CD14-positive monocyte (primary cell): Measurements from ENCODE around the gene ZC3H7A. TPM values are rescaled to one million over a fixed set of nuclear protein-coding genes. Genes with fewer than 3 reads are reported as not detected.

ENCODE experiments used
- DNase-seq, 3 donors: peaks; one replicate each; pipeline ENCODE4 v3.0.0-alpha.2; 2011 to 2022
- H2AFZ ChIP-seq: 2 replicates; pipeline ENCODE4 v1.6.0; 2012; ENCODE audit warnings: mild to moderate bottlenecking, low read depth, low read length, inconsistent platforms; ENCODE audit not compliant: insufficient read depth, poor library complexity, severe bottlenecking
- H3K27ac ChIP-seq, 2 donors: 1 replicate in 1 of 2; 2 replicates in 1 of 2; pipeline ENCODE4 v1.5.1; 2012 to 2013; ENCODE audit warnings: low read length in 2 of 2, control low read depth in 1 of 2, inconsistent platforms in 1 of 2, low read depth in 1 of 2, mild to moderate bottlenecking in 1 of 2
- H3K27me3 ChIP-seq, 2 donors: one replicate each; pipeline versions ENCODE4 v1.6.0 to v1.6.1; 2011 to 2013; ENCODE audit warnings: low read length in 2 of 2; ENCODE audit not compliant: control insufficient read depth in 2 of 2, insufficient read depth in 2 of 2
- H3K36me3 ChIP-seq, 2 donors: replicated peaks in 1 of 2; 1 replicate in 1 of 2; 2 replicates in 1 of 2; pipeline versions ENCODE4 v1.5.1 to v1.6.1; 2012 to 2013; ENCODE audit warnings: low read length in 2 of 2, control low read depth in 1 of 2, inconsistent platforms in 1 of 2, mild to moderate bottlenecking in 1 of 2; ENCODE audit not compliant: insufficient read depth in 2 of 2, control insufficient read depth in 1 of 2
- H3K4me1 ChIP-seq, 2 donors: 1 replicate in 1 of 2; 2 replicates in 1 of 2; pipeline versions ENCODE4 v1.5.1 to v1.6.1; 2012 to 2013; ENCODE audit warnings: low read length in 2 of 2, control low read depth in 1 of 2, inconsistent platforms in 1 of 2, mild to moderate bottlenecking in 1 of 2, moderate library complexity in 1 of 2; ENCODE audit not compliant: insufficient read depth in 2 of 2, control insufficient read depth in 1 of 2
- H3K4me2 ChIP-seq: replicated peaks from 2 replicates; pipeline ENCODE3; 2012; ENCODE audit warnings: low read length, moderate library complexity, mild to moderate bottlenecking; ENCODE audit not compliant: poor library complexity, severe bottlenecking; ENCODE audit errors: extremely low read depth
- H3K4me3 ChIP-seq, 3 experiments: fragments of 200-600 bp in 1 of 3; sonication (generic) in 1 of 3; replicated peaks in 1 of 3; 1 replicate in 2 of 3; 2 replicates in 1 of 3; pipeline ENCODE4 v1.5.1; 2011 to 2013; ENCODE audit warnings: low read length in 3 of 3, mild to moderate bottlenecking in 3 of 3, control low read depth in 2 of 3, low read depth in 2 of 3, inconsistent platforms in 1 of 3, moderate library complexity in 1 of 3
- H3K79me2 ChIP-seq: 2 replicates; pipeline ENCODE4 v1.6.0; 2012; ENCODE audit warnings: mild to moderate bottlenecking, control low read depth, inconsistent platforms, low read length, moderate library complexity; ENCODE audit not compliant: insufficient read depth
- H3K9ac ChIP-seq: 2 replicates; pipeline ENCODE4 v1.6.0; 2017; ENCODE audit warnings: low read length, mild to moderate bottlenecking; ENCODE audit not compliant: insufficient read depth, poor library complexity, severe bottlenecking
- H3K9me3 ChIP-seq, 2 donors: replicated peaks in 1 of 2; 1 replicate in 1 of 2; 2 replicates in 1 of 2; pipeline versions ENCODE4 v1.5.1 to v1.6.1; 2012 to 2013; ENCODE audit warnings: low read length in 2 of 2, control low read depth in 1 of 2; ENCODE audit not compliant: control insufficient read depth in 1 of 2, insufficient read depth in 1 of 2
- H4K20me1 ChIP-seq: 2 replicates; pipeline ENCODE4 v1.6.0; 2012; ENCODE audit warnings: mild to moderate bottlenecking, low read length, control low read depth, moderate library complexity; ENCODE audit not compliant: insufficient read depth
- H3K27ac Mint-ChIP-seq, 7 donors: one replicate each; pipeline ENCODE4 v1.8.0; 2020; ENCODE audit warnings: mild to moderate bottlenecking in 7 of 7, mixed read lengths in 7 of 7, moderate library complexity in 6 of 7, inconsistent platforms in 2 of 7
- H3K27me3 Mint-ChIP-seq, 3 donors: one replicate each; pipeline ENCODE4 v1.8.0; 2021 to 2022; ENCODE audit warnings: low read depth in 3 of 3, mild to moderate bottlenecking in 3 of 3, mixed read lengths in 3 of 3, moderate library complexity in 3 of 3, inconsistent platforms in 1 of 3
- H3K36me3 Mint-ChIP-seq, 2 donors: one replicate each; pipeline ENCODE4 v1.8.0; 2020; ENCODE audit warnings: mixed read lengths in 2 of 2, inconsistent platforms in 1 of 2, mild to moderate bottlenecking in 1 of 2
- H3K4me1 Mint-ChIP-seq: one replicate; pipeline ENCODE4 v1.8.0; 2020; ENCODE audit warnings: mild to moderate bottlenecking, mixed read lengths
- H3K4me3 Mint-ChIP-seq, 2 donors: one replicate each; pipeline ENCODE4 v1.8.0; 2020; ENCODE audit warnings: mild to moderate bottlenecking in 2 of 2, mixed read lengths in 2 of 2, moderate library complexity in 1 of 2
- H3K9me3 Mint-ChIP-seq, 7 donors: one replicate each; pipeline ENCODE4 v1.8.0; 2020 to 2022; ENCODE audit warnings: mixed read lengths in 7 of 7, mild to moderate bottlenecking in 6 of 7, moderate library complexity in 6 of 7, inconsistent platforms in 2 of 7
- CTCF ChIP-seq: fragments of 200-600 bp; IDR thresholded peaks from one replicate; pipeline ENCODE4 v1.8.0; 2022; ENCODE audit warnings: antibody characterized with exemption, mild to moderate bottlenecking
- WGBS: methylation state at CpG from one replicate; pipeline ENCODE4 v1.1.5; 2013; ENCODE audit warnings: missing lambda C conversion rate; ENCODE audit not compliant: insufficient coverage; 5-methylcytosine and 5-hydroxymethylcytosine counted together
- intact Hi-C, 2 donors: fragments of 100-400 bp; cut with micrococcal nuclease; formaldehyde crosslinking; loops; one replicate each; pipeline versions ENCODE4 v1.15.0 to v1.15.1; 2023
- polyA plus RNA-seq, 3 donors: library from polyadenylated mRNA; depleted of rRNA in 1 of 3; unstranded in 2 of 3; stranded (reverse) in 1 of 3; fragments of 300-500 nt in 2 of 3; fragments of >200 nt in 1 of 3; fragmentation: Illumina TruSeq in 2 of 3; gene quantifications; 1 replicate in 2 of 3; 2 replicates in 1 of 3; pipeline ENCODE4 v1.2.3, GENCODE V29; 2012 to 2021

Gene ZC3H7A
- polyA plus RNA-seq, 3 donors = 22.6 to 62.0 (median 27.5) TPM

GRCh38 chr16:11757671-11758545 is 39.1 kb downstream of the ZC3H7A start:
- 98% methylated on average over 6 of the region's 10 CpGs for WGBS
- no peaks in the 10 kb centered on the region for H3K9me3 Mint-ChIP-seq
- no peaks in the 10 kb centered on the region for H3K79me2 ChIP-seq
- no peaks in the 10 kb centered on the region for H3K27me3 Mint-ChIP-seq
- no peaks in the 10 kb centered on the region for H3K9me3 ChIP-seq
- H3K4me3 ChIP-seq = no peak overlapping the region
- peaks cover 80 to 97% of the 10 kb centered on the region in 2 donors for H3K36me3 Mint-ChIP-seq
- no peaks in the 10 kb centered on the region for H3K4me1 ChIP-seq
- TF ChIP-seq CTCF = no peak
- H3K4me3 Mint-ChIP-seq = no peak overlapping the region
- DNase-seq = no peak
- peaks cover 3% of the 10 kb centered on the region for H4K20me1 ChIP-seq
- H3K4me1 Mint-ChIP-seq = peaks cover 5% of the 10 kb centered on the region
- H3K27ac Mint-ChIP-seq = no peak overlapping the region
- peaks cover 83 to 99% of the 10 kb centered on the region in 2 donors for H3K36me3 ChIP-seq
- H3K9ac ChIP-seq = no peak overlapping the region
- H3K27ac ChIP-seq = peak overlapping the region in 1 of 2 donors; percentile 36
- H3K4me2 ChIP-seq = no peak overlapping the region
- no peak overlapping the region for H2AFZ ChIP-seq
- intact Hi-C loops = no loop called here
- no peaks in the 10 kb centered on the region for H3K27me3 ChIP-seq

DNA sequence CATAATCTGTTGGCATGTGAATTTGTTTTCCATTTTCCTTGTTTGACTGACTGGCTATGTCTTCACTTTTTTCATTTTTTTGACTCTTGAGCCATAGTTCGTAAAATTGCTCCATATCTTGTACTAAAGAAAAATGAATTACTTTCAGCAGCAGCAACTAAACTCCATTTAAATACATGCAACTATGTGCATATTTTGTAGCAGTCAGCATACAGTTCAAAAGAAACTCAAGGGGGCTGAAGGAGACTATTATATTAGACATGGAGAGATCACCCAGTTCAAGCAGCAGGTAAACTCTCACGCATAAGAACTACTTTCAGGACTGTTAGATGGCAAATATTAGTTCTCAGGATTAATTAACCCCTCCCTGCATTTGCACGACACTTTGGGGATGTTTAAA is 40.8 kb downstream of the ZC3H7A start:
- Histone ChIP-seq H3K9me3 (no peaks in the 10 kb centered on the region), H3K9ac (no peak overlapping the region), H3K79me2 (no peaks in the 10 kb centered on the region), H3K27me3 (no peaks in the 10 kb centered on the region), H3K27ac (no peak overlapping the region), H3K36me3 (peaks cover 83 to 99% of the 10 kb centered on the region in 2 donors), H3K4me1 (no peaks in the 10 kb centered on the region), H3K4me3 (no peak overlapping the region), H3K4me2 (no peak overlapping the region), H4K20me1 (peaks cover 4% of the 10 kb centered on the region), H2AFZ (no peak overlapping the region)
- Mint-ChIP-seq H3K9me3 (no peaks in the 10 kb centered on the region), H3K27me3 (no peaks in the 10 kb centered on the region), H3K36me3 (peaks cover 77 to 96% of the 10 kb centered on the region in 2 donors), H3K4me1 (peaks cover 5% of the 10 kb centered on the region), H3K27ac (no peak overlapping the region), H3K4me3 (no peak overlapping the region)
- intact Hi-C loops = no loop called here
- no peak for DNase-seq
- TF ChIP-seq CTCF = no peak
- 100% methylated on average over 1 of the region's 3 CpGs for WGBS
